ENCODE measurements around the gene CEP350.

The CEP350 gene

GRCh38 chr1:180062452-180062971 is 107.9 kb downstream of the CEP350 start:
- no peak for DNase-seq (ENCODE audit: low read depth)

- DNase-seq (ENCODE audit: low read depth) = no peak
Observed at GRCh38 chr1:180065408-180065807, 110.8 kb downstream of the CEP350 start.

GRCh38 chr1:180066150-180066549 is 111.5 kb downstream of the CEP350 start:
- DNase-seq (ENCODE audit: low read depth) = no peak

GRCh38 chr1:180070286-180070685 is 115.7 kb downstream of the CEP350 start:
- no peak for DNase-seq (ENCODE audit: low read depth)

- DNase-seq (ENCODE audit: low read depth) = no peak
Observed at GRCh38 chr1:180071759-180072158, 117.1 kb downstream of the CEP350 start.

GRCh38 chr1:180080439-180080838 is 125.8 kb downstream of the CEP350 start:
- no peak for DNase-seq (ENCODE audit: low read depth)

- DNase-seq (ENCODE audit: low read depth) = no peak
Observed at GRCh38 chr1:180081474-180081873, 126.9 kb downstream of the CEP350 start.

- DNase-seq (ENCODE audit: low read depth) = no peak
Observed at GRCh38 chr1:180083164-180083563, 128.6 kb downstream of the CEP350 start.

GRCh38 chr1:180084867-180085266 is 130.3 kb downstream of the CEP350 start:
- DNase-seq (ENCODE audit: low read depth) = no peak

- DNase-seq (ENCODE audit: low read depth) = no peak
Observed at GRCh38 chr1:180085331-180085730, 130.7 kb downstream of the CEP350 start.

- DNase-seq (ENCODE audit: low read depth) = no peak
Observed at GRCh38 chr1:180092931-180093650, 138.5 kb downstream of the CEP350 start.

GRCh38 chr1:180094705-180095295 is 140.2 kb downstream of the CEP350 start:
- no peak for DNase-seq (ENCODE audit: low read depth)

GRCh38 chr1:180096584-180097325 is 142.1 kb downstream of the CEP350 start:
- DNase-seq (ENCODE audit: low read depth) = no peak

GRCh38 chr1:180097326-180097605 is 142.7 kb downstream of the CEP350 start:
- DNase-seq (ENCODE audit: low read depth) = no peak

GRCh38 chr1:180101411-180101810 is 146.8 kb downstream of the CEP350 start:
- no peak for DNase-seq (ENCODE audit: low read depth)

GRCh38 chr1:180103819-180104218 is 149.2 kb downstream of the CEP350 start:
- DNase-seq (ENCODE audit: low read depth) = no peak

- DNase-seq (ENCODE audit: low read depth) = no peak
Observed at GRCh38 chr1:180112091-180112490, 157.5 kb downstream of the CEP350 start.

GRCh38 chr1:180112984-180113647 is 158.5 kb downstream of the CEP350 start:
- no peak for DNase-seq (ENCODE audit: low read depth)

- DNase-seq (ENCODE audit: low read depth) = no peak
Observed at GRCh38 chr1:180114396-180114945, 159.9 kb downstream of the CEP350 start.

GRCh38 chr1:180116964-180117763 is 162.6 kb downstream of the CEP350 start:
- peak; percentile 67 for DNase-seq (ENCODE audit: low read depth)

- peak; percentile 83 for DNase-seq (ENCODE audit: low read depth)
Observed at GRCh38 chr1:180117764-180118116, 163.1 kb downstream of the CEP350 start.

GRCh38 chr1:180119837-180120236 is 165.2 kb downstream of the CEP350 start:
- no peak for DNase-seq (ENCODE audit: low read depth)

Measured in HS-5 (cell line).